NCI-H1105 (cell line): ENCODE measurements around the gene SIK3.
"Not testable (repeated sequence)": the region's sequence is repeated elsewhere in the genome, so short reads cannot be mapped to it uniquely, and the experiment has no call there.

Experiments used
- DNase-seq: peaks from one replicate; lab custom pipeline; 2025; lab: John Stamatoyannopoulos, UW

Gene SIK3

GRCh38 chr11:117076941-117077691, 21.1 kb downstream of the SIK3 start:
- peak; percentile 91 for DNase-seq

- DNase-seq = no peak
Measured at GRCh38 chr11:117075186-117075585, 23.0 kb downstream of the SIK3 start.

GRCh38 chr11:117074119-117074518, 24.1 kb downstream of the SIK3 start:
- no peak for DNase-seq

GRCh38 chr11:117073539-117073938, 24.7 kb downstream of the SIK3 start:
- DNase-seq = no peak

GRCh38 chr11:117072517-117073461, 25.4 kb downstream of the SIK3 start:
- DNase-seq = no peak

GRCh38 chr11:117071344-117071787, 26.9 kb downstream of the SIK3 start:
- peak; percentile 39 for DNase-seq

- no peak for DNase-seq
Measured at GRCh38 chr11:117070016-117070415, 28.2 kb downstream of the SIK3 start.

- DNase-seq = no peak
Measured at GRCh38 chr11:117068303-117068860, 29.8 kb downstream of the SIK3 start.

GRCh38 chr11:117066959-117067358, 31.3 kb downstream of the SIK3 start:
- no peak for DNase-seq

- DNase-seq = no peak
Measured at GRCh38 chr11:117064275-117064674, 34.0 kb downstream of the SIK3 start.

- no peak for DNase-seq
Measured at GRCh38 chr11:117062498-117062897, 35.7 kb downstream of the SIK3 start.

- no peak for DNase-seq
Measured at GRCh38 chr11:117061256-117061655, 37.0 kb downstream of the SIK3 start.

- DNase-seq = no peak
Measured at GRCh38 chr11:117059611-117060148, 38.5 kb downstream of the SIK3 start.

GRCh38 chr11:117058761-117059261, 39.4 kb downstream of the SIK3 start:
- DNase-seq = no peak

GRCh38 chr11:117057727-117058126, 40.5 kb downstream of the SIK3 start:
- no peak for DNase-seq

- DNase-seq = no peak
Measured at GRCh38 chr11:117057317-117057716, 40.9 kb downstream of the SIK3 start.

- DNase-seq = no peak
Measured at GRCh38 chr11:117055469-117055868, 42.8 kb downstream of the SIK3 start.

GRCh38 chr11:117054382-117054781, 43.8 kb downstream of the SIK3 start:
- no peak for DNase-seq

- DNase-seq = no peak
Measured at GRCh38 chr11:117052196-117053149, 45.8 kb downstream of the SIK3 start.

GRCh38 chr11:117050121-117050520, 48.1 kb downstream of the SIK3 start:
- not testable (repeated sequence) for DNase-seq

- DNase-seq = not testable (repeated sequence)
Measured at GRCh38 chr11:117046627-117047026, 51.6 kb downstream of the SIK3 start.
